Central memory CD4-positive, alpha-beta T cell (primary cell): ENCODE data around the gene PRPF38B.

Source experiments
- DNase-seq: peaks from one replicate; pipeline ENCODE4 v3.0.0; 2022

Gene PRPF38B

DNA sequence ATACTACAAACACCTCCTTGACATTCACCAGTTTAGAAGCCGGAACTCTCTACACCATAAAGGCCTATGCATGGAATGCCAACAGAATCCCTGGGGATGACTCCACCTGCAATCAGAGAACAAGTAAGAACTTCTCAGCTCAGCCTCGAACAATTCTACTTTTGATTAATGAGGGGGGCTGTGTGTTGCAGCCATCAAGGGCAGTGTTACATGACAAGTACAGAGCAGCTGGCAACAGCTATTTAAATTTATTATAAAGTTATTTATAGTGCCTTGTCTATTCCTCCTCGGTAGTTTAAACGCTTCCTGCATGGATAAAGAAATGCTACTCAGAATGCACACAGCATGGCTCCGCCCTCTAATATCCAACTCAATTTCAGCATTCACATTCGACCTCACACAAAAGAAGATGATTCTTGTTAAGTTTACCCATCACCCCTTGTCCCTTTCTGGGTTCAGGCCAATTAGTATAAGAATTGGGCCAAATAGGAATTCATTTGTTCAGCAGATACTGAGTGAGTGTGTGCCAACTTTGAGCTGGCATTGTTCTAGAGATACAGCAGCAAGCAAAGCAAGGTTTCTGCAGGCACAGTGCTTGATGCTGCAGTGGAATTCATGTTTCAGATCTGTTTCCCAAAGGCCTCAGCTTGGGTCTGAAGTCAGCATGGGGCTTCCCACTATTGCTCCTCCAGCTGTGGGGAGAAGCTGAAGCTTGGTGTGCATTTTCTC is 27.0 kb downstream of the PRPF38B start:
- DNase-seq = no peak

DNA sequence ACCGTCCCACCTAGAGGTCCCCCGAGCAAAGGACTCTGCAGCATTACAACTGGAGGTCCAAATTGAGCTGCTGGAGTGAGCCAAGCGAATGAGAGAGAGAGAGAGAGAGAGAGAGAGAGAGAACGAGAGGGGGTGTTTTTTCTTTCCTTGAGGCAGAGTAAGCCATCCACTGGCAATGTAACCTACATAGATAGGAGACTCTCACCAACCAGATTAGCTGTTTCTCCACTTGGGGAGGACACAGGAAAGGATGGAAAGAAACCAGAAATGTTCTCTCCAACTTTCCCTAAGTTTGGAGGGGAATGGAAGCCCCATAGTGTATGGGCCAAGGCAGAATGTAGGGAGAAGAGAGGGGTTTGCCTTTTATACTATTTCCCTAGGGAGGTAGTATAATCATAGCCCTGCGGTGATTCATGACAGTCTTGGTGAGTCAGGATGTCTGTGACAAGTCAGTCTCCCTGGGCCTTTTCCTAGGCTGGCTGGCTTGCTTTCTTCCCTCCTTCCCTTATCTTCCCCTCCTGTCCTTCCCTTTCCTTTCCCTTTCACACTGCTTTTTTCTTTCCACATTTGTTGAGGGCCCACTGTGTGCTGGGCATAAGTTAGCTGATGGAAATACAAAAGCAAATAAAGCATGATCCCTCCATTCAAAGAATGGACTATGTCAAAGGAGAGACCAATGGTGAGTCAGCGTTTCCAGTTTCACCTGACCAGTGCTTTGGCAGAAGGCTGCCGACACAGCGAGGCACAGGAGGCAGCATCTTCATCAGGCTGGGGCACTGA is 27.7 kb downstream of the PRPF38B start:
- DNase-seq = no peak

DNA sequence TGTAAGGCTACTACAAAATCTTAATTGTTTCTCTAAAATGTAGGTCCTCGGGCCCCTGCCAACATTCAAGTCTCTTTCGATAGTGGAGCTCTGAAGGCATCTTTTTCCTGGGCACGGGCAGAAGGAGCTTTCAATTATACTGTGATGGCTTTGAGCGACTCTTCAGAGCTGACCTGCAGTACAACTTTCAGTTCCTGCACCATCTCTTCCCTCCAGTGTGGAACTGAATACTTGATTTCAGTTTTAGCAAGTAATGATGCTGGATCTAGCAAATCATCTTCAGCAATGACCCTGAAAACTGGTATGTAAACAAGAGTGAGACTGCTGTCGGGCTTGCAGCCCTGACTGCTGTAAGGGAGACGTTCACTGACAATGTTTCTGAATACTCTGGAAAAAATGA is 30.2 kb downstream of the PRPF38B start:
- DNase-seq = no peak

DNA sequence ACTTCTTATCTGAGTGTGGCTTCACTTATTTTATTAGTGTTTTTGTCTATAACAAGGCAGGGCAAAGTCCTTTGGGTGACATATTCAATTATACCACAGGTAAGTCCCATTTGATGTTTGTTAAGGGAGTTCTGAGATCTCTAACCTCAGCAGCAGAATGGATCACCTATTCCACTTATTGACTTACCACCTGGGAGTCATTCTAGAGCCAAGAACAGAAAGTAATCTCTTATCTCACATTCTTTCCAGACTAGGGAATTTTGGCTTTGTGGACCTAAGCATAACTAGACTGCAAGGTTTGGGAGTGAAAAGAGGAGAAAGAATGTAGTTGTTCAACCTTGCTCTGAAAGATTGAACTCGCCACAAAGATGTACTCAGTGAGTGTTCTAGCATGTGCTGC is 33.8 kb downstream of the PRPF38B start:
- DNase-seq = no peak

GRCh38 chr1:108728327-108728923 is 36.3 kb downstream of the PRPF38B start:
- DNase-seq = no peak

GRCh38 chr1:108729481-108729880 is 37.4 kb downstream of the PRPF38B start:
- no peak for DNase-seq

GRCh38 chr1:108732398-108732797 is 40.3 kb downstream of the PRPF38B start:
- no peak for DNase-seq

DNA sequence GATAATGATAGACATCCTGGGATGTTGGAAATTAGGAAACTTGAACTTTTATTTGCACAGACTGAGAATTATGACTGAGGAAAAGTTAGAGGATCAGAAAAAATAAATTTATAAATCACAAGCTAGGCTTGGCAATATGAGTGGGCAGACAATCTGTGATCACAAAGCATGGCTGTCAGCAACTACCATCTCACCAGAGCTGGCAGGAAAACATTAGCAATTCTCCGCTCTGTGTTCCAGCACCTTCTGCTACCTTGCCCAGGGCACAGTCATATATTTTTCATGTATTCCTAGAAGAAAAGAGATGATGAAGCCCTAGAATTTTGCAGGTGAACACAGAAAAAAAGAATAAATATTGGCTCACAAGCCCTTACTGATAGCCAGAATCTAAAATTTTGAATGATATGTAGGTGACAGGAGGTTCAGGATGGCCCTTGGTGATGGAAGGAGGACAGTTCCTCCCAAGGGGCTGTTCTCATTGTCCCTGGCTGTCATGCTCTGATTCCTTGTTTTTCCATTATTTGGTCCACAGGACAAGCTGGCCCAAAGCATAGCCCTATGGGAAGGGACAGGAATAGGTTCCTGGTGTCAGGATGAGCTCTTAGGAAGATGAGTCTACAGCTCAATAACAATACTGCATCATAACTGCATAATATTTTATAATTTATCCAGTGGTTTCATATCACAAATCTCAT is 42.2 kb downstream of the PRPF38B start:
- DNase-seq = no peak

DNA sequence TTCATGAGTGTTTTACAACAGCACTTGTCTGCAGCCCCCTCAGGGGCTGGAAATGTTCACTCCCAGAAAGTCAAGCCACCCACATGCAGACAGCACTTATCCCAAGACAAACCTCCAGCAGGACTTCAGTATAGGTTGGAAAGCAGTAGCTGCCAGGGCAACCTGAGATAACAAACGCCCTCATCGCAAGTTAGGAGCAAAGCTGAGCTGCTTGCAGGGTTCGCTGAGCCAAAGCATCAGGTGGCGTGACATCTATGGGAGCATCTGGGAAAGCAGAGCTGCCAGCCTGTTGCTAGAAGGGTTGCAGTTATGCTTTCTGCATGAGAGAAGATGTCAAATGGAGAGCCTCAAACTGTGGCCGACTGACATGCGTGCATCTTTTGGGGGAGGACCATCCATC is 50.1 kb downstream of the PRPF38B start:
- DNase-seq = no peak

- no peak for DNase-seq
Observed at GRCh38 chr1:108745980-108746381, 53.9 kb downstream of the PRPF38B start.

DNA sequence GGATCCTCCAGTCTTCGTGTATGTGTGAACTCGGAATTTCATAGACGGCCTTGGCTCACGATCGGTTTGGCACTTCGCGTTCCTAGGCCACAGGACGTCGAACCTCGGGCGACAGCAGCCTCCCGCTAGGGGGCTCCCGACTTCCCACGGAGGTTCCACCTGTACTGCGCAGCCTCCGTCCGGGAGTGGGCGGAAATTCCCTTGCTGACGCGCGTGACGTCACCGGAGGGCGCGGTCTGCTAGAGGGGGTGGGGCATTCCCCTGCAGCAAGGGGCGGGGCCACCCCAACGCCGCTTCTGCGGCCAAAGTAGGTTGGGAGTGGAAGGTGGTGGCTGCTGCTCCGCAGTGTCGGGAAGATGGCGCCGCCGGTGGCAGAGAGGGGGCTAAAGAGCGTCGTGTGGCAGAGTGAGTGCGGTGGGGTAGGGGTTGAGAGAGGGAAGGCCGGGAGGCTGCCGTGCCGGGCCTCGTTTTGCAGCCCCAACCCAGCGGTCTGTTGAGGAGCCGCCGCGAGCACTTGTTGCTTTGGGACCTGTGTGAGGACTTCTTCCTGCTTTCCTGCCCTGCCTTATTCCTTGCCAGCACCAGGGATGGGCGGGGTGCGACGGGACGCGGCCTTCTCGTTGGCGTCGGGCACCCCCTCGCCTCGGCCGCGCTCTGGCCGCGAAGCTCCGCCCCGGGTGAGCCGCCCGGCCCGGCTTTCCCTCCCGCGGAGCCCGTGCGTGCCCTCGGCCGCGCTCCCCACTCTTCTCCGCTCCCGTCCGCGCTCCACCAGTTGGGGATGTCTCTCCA is 54.5 kb downstream of the PRPF38B start, which contains the start of gene STXBP3:
STXBP3 (plus strand) TSS at position 293 of the 789 bp plus-strand sequence; CDS start at position 357, 64 bp downstream.
- peak; percentile 98 for DNase-seq

DNA sequence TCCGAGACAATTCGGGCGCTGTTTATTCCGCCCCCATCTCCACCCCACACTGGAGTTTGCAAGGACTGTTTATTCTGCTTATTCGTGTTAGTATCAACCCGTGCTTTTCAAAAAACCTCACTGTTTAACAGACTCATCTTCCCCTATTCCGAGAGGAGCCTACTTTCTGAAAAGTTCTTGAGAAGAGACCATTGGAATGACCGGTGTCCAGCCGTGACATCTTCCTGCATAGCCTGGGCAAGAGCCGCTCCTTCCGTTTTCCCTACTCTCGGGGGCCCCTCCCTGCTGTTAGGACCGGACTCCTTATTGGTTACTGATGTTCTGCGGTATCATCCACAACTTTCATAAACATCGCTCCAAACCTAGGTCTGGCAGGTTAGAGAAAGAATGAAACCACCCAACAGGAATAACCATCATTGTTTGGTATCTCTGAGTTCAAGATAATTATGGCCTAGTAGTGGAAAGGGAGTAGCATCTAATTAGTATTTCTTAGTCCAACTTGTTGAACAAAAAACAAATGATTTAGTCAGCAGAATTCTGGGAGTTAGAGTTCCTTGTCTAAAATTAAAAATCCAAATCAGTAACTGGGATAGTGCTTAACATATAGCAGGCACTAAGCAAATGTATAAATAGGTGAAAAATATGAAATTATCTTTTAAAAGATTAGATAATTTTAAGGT is 55.2 kb downstream of the PRPF38B start:
- DNase-seq = peak; percentile 35

GRCh38 chr1:108747898-108748297 is 55.8 kb downstream of the PRPF38B start:
- no peak for DNase-seq

DNA sequence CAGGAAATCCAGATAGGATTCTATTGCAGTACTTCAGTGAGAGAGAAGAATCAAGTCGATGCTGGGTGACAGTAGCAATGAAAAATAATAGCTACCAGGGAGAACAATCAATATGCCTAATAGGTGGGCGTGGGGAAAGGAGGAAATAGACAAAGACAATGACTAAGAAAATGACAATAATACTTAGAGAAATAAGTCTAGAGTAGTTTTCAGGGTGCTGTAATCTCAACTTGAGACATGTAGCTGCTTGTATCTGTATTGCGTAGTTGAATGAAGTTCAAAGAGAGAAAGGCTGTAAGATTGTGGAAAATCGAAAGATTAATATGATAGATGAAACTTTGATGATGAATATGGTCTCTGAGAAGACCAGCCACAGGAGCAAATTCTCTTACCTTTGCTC is 57.0 kb downstream of the PRPF38B start:
- no peak for DNase-seq

- no peak for DNase-seq
Observed at GRCh38 chr1:108750476-108751181, 58.5 kb downstream of the PRPF38B start.
